Left ventricle myocardium superior (tissue), 1 donor: Measurements from ENCODE around the gene CCDC69. TPM values are rescaled to one million over a fixed set of nuclear protein-coding genes. Genes with fewer than 3 reads are reported as not detected.

Experiments
- ATAC-seq: fragments of 200-7000 bp; cut with Tn5 transposase; one replicate; pipeline ENCODE4 v1.9.1; 2020; ENCODE audit warnings: mild to moderate bottlenecking, moderate library complexity
- DNase-seq: peaks from one replicate; pipeline ENCODE4 v3.0.0-alpha.2; 2020
- intact Hi-C: fragments of 100-400 bp; cut with micrococcal nuclease; formaldehyde crosslinking; loops from one replicate; pipeline ENCODE4 v1.11.0; 2022
- total RNA-seq: library from RNA; stranded (reverse); fragmentation: NEBNext Ultra II Directional; extraction: Animal tissue kit (Norgen Biotek cat#: 25700); gene quantifications from one replicate; pipeline ENCODE4 v1.2.1, GENCODE V29; 2021
- donor health status: DM: no; HTN: yes; CAD: no; lungs with severe emphysema.

Gene CCDC69
- total RNA-seq, 1 donor from 2014 or later = 178 TPM

GRCh38 chr5:151228986-151229385, 5.1 kb upstream of the CCDC69 start:
- DNase-seq (no peak), ATAC-seq (no peak)

GRCh38 chr5:151227918-151228447, 4.1 kb upstream of the CCDC69 start:
- ATAC-seq (no peak), DNase-seq (no peak)
- intact Hi-C loops = no loop called here

More at GRCh38 chr5:151228986-151229385, 5.1 kb upstream of the CCDC69 start:
- intact Hi-C loops = no loop called here

GRCh38 chr5:151225475-151225874, 1.6 kb upstream of the CCDC69 start:
- intact Hi-C loops = no loop called here
- no peak for ATAC-seq
- DNase-seq = no peak

GRCh38 chr5:151225071-151225470, 1.2 kb upstream of the CCDC69 start:
- intact Hi-C loops = no loop called here
- ATAC-seq = no peak
- DNase-seq = no peak

GRCh38 chr5:151224372-151224771, 480 bp upstream of the CCDC69 start:
- ATAC-seq (no peak), DNase-seq (no peak)
- intact Hi-C loops = no loop called here

GRCh38 chr5:151222790-151223446, 974 bp downstream of the CCDC69 start:
- intact Hi-C loops = no loop called here
- DNase-seq = peak; percentile 56
- peak; percentile 78 for ATAC-seq

- DNase-seq = no peak
- ATAC-seq = peak; percentile 3
- intact Hi-C loops = no loop called here
These were observed 1.7 kb downstream of the CCDC69 start for GRCh38 chr5:151222054-151222789.

- no peak for ATAC-seq
- intact Hi-C loops = no loop called here
These were observed 2.3 kb downstream of the CCDC69 start for GRCh38 chr5:151221574-151221973.

GRCh38 chr5:151219789-151220188, 4.1 kb downstream of the CCDC69 start:
- intact Hi-C loops = no loop called here
- no peak for ATAC-seq

More at GRCh38 chr5:151221574-151221973, 2.3 kb downstream of the CCDC69 start:
- no peak for DNase-seq

GRCh38 chr5:151219138-151219537, 4.8 kb downstream of the CCDC69 start:
- ATAC-seq (no peak), DNase-seq (no peak)
- intact Hi-C loops = no loop called here

More at GRCh38 chr5:151219789-151220188, 4.1 kb downstream of the CCDC69 start:
- no peak for DNase-seq

GRCh38 chr5:151218177-151218576, 5.7 kb downstream of the CCDC69 start:
- intact Hi-C loops = no loop called here
- ATAC-seq = no peak

GRCh38 chr5:151216781-151217180, 7.1 kb downstream of the CCDC69 start:
- DNase-seq (no peak), ATAC-seq (no peak)
- intact Hi-C loops = no loop called here

More at GRCh38 chr5:151218177-151218576, 5.7 kb downstream of the CCDC69 start:
- DNase-seq = no peak

- no peak for ATAC-seq
- DNase-seq = no peak
- intact Hi-C loops = no loop called here
These were observed 8.4 kb downstream of the CCDC69 start for GRCh38 chr5:151215546-151215880.

GRCh38 chr5:151214614-151215545, 9.0 kb downstream of the CCDC69 start:
- intact Hi-C loops = no loop called here
- no peak for DNase-seq
- ATAC-seq = peak; percentile 20

- intact Hi-C loops = no loop called here
- DNase-seq (peak; percentile 84), ATAC-seq (peak; percentile 91)
These were observed 9.9 kb downstream of the CCDC69 start for GRCh38 chr5:151213803-151214613.

- no peak for DNase-seq
- no peak for ATAC-seq
- intact Hi-C loops = no loop called here
These were observed 11.5 kb downstream of the CCDC69 start for GRCh38 chr5:151212406-151212798.

GRCh38 chr5:151208481-151208914, 15.4 kb downstream of the CCDC69 start:
- intact Hi-C loops = no loop called here
- DNase-seq (peak; percentile 44), ATAC-seq (peak; percentile 59)

- intact Hi-C loops = no loop called here
- ATAC-seq (no peak), DNase-seq (no peak)
These were observed 18.5 kb downstream of the CCDC69 start for GRCh38 chr5:151205411-151205810.

GRCh38 chr5:151204051-151204450, 19.8 kb downstream of the CCDC69 start:
- ATAC-seq (no peak), DNase-seq (no peak)
- intact Hi-C loops = no loop called here
